Stimulated activated CD4-positive, alpha-beta T cell treated with anti-CD3 and anti-CD28 coated beads, Interleukin-2, amount 100 ng/mL, for 4 hours (primary cell): ENCODE measurements around the gene TGFBR3.

ENCODE experiments used
- DNase-seq: peaks from one replicate; pipeline ENCODE4 v3.0.0-alpha.2; 2020; ENCODE audit warnings: low read depth

Gene TGFBR3

DNA sequence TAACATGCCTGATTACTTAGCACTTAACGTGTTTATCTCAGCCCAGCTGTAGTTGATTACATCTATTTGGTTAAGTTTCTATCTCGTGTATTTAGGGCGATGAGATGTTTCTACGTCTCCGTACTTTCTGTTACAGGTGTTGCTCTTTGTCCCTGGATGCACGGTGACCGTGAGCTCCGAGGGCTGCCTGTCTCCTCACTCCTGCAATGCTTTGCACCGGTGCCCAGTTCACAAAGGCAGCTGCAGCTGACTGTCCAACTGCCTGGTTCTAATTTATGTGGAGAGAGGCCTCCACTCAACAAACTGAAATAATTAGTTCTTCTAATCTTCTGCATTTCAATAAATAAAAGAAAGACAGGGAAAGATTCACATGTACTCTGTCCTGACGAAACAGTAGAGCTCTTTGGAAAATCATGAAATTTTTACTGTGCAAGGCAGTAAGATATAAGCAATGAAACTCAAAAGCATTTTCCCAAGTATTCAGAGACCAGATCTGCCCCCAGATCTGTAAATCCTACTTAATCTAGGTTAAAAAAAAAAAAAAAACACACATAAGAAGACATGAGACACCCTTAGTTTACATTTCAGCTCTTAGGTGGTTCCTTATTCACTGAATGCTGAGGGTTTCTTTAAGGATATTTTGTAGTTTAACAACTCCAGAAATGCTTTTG, 108.2 kb downstream of the TGFBR3 start:
- DNase-seq = no peak

DNA sequence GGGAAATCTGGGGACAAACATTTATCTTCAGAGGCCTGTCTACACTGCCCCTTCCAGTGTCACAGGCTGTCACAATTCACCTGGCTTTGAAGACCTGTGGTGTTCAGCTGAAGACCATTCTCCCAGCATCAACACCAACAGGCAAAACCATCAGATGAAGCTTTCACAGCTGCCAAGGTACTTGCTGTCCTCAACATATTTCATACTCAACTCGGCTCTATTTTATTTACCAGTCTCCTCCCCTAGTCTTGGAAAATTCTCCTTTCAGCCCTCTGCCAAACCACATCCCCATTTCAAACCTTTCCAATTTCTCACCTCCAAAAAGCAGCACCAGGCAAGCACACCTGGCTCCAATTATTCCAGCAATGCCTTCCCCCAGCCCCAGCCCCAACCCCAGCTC, 108.8 kb downstream of the TGFBR3 start:
- no peak for DNase-seq

DNA sequence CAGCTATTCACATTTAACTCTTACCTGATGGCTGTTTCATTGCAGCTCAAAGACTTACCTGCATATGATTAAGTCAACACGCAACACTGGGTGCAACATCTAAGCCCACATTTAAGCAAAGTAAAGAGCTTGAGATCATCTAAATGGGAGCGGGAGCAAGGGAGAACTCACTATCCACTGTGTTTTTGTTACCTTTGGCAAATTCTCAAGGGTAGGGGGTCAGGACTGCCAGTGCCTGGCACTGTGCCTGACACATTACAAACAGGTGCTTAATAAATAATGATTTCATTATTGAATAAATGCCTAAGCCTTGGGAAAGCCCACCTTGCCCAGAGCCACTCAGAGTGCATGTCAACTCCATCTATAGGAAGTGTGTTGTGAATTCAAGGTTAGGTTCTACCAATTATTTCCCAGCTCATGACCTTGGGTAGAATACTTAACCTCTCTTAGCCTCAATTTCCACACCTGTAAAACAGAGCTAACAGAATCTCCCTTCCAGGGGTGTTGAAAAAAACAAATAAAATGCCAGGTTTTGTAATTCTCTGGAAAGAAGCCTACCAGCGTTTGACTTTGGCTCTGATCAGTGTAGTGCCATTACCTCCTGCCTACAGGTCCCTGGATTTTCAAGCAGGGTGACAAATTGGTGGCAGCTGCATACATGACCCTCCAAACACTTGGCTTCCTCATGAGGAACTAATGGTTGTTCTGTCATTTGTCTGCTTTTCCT, 109.7 kb downstream of the TGFBR3 start:
- DNase-seq = no peak

DNA sequence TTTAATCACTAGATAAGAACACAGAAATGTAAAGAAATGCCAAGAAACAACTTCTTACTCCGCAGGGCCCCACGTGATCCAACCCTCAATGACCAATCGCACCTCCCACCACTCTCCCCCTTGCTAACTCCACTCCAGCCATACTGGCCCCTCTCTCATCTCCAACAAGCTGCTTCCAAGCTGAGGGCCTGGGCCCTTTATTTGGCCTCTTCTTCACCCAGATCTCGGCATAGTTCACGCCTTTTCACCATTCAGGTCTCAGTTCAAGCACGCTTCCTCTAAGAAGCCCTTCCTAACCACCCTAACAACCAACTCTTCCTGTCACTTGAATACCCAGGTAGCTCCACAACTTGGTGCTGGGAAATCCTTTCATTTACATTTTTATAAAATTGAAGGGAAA, 110.7 kb downstream of the TGFBR3 start:
- DNase-seq = no peak

DNA sequence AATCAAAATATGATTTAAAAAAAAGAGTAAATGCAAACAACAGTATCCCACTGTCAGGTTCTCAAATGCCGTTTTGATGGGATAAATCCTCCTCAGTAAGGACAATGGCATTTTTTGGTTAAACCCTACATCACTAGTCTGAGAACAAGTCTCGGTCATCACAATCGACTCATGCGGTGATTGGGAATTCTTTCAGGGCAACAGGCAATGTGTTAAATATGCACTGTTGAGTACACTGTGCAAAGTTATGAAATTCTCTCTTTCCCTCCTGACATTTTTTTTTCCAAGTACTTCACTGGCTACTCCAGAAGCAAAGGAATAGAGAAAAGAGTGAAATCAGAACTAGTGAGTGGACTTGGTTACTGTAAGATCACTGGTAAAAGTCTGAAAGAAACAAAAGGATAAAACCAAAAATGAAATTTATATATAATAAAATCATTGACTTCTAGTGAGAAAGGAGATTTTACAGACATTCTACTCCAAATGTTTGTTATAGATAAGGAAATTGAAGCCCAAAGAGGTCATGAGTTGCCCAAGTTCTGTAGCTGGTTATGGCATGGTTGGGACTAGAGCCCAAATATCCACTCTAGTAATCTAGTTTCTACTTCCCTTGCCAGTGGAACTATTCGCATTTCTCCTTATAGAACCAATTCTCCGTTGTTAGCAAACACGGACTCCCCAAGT, 111.3 kb downstream of the TGFBR3 start:
- DNase-seq = no peak

DNA sequence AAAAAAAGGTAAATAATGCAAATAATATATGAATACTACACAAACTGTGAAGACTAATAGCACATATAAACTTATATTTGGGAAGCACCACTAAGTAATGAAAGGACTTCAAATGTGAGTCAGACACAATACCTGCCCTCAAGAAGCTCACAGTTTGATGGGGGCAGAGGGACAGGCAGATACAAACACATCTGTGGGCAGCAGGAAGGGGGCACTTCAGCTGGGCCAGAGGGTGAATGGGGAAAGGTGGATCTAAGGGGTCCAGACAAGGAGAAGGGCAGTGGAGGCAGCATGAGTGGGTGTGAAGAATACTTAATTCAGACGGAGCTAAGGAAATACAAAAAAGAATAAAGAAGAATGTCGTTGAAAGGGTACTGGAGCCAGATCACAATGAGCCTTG, 114.2 kb downstream of the TGFBR3 start:
- no peak for DNase-seq

DNA sequence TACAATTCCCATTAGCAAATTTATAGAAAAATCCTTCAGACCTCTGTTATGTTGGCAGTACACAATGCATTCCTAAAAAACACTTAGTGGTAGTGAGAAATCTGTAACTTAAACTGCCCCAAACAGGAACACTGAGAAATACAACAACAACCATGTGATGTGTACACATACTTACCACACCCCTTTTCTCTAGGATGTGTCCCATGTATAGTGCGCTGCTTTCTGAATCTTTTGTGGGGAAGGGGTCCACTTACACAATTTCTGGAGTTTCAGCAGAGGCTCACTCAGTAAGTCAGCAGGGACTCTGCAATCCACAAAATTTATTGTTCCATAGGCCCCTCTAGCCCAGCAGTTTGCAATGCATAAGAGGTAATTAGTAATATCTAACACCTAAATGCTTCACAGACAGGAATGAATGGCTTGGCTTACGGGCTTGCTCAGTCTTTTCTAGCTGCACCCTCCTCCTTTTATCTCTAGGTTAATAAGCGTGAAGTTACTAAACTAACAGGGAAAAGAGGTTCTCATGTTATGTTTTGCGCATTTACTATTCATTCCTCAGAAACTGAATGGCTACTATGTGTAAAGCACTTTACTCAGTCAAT, 115.2 kb downstream of the TGFBR3 start:
- no peak for DNase-seq

DNA sequence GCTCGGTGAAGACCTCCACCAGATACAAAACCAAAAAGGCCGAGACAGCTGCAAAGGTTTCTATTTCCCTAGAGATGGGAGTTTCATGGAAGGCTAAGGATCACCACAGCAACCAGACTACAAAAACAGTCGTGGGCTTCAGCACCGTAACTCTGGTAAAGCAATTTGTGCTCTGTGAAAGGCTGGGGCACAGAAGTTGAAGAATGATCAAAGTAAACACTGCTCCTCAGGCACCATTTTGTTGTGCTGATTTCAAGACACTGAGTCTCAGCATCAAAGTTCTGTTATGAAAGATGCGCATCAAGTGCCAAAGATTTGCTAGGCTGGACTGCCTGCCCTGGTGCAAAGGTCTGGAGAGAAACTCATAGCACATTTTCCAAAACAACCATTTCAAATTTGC, 116.2 kb downstream of the TGFBR3 start:
- DNase-seq = no peak

DNA sequence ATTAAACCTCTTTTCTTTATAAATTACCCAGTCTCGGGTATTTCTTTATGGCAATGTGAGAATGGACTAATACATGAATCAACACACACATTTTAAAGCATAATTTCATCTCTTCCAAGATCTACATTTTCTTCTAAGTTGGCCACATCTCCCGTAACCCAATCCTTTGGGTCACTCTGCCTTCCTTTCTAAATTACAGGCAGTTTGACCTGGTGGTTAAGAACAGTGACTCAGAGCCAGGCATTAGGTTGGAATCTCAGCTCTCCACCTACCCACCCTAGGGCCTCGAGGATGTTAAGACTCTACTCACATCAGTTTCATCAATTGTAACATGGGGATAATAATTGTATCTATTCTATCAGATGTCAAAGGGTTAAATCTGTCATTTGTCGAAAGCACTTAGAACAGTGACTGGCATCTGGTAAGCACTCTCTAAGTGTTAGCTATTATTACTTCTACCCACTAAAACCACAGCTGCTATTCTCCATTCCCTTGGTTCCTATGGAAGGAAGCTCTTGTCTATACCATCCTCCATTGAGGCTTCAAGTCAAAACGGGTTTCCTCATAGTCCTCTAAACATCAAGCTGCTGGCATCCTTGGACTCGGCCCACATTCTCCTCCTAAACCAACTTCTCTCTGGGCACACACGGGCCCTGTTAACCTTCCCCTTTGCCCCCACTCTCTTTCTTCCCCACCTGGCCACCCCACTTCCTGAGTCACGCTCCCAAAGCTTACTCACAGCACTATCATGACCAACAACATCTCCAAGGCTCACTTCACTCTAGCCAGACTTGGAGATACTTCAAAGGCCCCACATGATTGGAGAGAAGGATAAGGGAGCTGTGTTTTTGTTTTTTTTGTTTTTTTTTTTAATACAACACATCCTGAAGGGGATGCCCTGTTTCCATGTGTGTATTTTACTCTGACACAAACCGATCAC, 116.9 kb downstream of the TGFBR3 start:
- no peak for DNase-seq

DNA sequence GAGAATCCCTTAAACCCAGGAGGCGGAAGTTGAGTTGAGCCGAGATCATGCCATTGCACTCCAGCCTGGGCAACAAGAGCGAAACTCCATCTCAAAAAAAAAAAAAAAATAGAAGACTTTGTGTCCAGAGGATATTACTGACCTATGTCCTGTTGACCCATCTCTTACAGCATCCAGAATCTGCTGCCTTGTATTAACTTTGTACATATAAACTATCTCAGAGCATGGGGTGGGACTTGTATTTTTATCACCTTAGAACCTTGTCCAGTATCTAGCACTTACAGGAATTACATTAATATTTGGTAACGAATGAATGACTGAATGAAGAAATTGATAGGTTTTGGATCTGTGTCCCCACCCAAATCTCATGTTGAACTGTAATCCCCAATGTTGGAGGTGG, 117.8 kb downstream of the TGFBR3 start:
- no peak for DNase-seq

DNA sequence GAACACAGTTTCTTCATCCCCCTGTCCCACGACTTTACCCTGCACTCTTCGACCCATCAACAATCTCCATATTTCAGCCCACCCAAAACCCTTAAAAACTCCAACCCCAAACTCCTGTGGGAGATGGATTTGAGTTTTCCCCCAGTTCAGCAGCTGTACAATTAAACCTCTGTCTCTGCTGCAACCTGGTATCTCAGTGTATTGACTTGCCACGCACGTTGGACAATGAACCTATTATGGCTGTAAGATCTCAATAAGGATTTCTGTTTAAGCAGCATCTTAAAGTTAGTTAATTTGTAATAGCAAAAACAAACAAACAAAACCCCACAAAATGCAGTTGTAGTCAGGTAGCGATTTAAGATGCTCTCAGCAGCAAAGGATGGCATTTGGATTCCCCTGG, 119.1 kb downstream of the TGFBR3 start:
- no peak for DNase-seq

DNA sequence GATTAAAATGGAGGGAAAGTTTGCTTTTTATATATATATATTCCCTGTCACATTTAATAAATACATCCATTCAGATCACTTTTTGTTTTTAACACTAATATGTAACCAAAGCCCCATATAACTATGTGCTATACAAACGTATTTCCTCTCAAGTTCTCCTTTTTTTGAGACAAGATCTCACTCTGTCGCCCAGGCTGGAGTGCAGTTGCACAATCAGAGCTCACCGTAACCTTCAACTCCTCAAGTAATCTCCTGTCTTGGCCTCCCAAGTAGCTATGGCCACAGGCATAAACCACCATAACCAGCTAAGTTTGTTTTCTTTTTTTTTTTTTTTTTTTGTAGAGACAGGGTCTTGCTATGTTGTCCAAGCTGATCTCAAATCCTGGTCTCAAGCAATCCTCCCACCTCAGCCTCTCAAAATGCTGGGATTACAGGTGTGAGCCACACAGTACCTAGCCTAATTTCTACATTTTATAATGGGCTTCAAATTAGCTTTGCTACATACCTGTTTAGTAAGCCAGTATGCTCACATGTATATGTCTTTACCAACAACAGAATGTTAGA, 120.0 kb downstream of the TGFBR3 start:
- DNase-seq = no peak

DNA sequence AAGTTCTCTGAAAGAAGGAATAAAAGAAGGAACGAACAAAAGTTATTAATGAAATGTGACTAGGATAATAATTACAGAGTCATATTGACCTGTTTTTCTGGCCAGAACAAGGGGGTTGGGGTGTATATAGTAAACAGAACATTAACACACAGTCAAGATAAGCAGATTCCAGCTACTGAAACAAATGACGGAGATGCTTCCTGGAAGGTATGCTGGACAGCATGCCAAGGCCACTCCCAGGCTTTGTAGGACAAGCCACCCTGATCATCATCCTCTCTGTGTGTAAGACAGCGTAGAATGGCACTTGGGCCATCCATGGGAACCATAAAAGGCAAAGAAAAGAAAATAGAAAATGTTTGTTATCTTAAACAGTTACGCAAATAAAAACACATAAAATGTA, 120.7 kb downstream of the TGFBR3 start:
- DNase-seq = no peak

DNA sequence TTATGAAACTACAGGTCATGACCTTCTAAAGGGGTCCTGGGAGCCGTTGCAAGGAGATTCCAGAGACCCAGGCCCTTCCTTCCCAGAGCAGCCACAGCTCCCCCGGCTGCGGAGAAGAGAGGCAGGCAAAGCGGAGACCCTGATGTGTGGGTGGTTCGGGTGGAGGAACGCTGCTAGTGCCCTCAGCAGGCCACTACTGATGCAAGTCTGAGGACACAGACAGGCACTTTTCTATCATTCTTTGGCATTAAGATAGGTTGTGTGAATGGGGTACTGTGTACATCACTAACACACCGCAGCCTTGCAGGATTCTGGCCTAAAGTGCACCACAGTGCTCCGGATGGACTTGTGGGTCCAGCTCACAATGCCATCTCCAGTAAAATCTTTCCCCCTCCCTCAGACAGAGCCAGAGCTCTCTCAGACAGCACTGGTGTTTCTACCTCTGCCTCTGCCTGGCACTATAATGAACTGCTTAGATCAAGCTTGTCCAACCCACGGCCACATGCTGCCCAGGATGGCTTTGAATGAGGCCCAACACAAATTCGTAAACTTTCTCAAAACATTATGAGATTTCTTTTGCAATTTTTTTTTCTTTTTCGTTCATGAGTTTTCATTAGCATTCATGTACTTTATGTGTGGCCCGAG, 121.4 kb downstream of the TGFBR3 start:
- no peak for DNase-seq

DNA sequence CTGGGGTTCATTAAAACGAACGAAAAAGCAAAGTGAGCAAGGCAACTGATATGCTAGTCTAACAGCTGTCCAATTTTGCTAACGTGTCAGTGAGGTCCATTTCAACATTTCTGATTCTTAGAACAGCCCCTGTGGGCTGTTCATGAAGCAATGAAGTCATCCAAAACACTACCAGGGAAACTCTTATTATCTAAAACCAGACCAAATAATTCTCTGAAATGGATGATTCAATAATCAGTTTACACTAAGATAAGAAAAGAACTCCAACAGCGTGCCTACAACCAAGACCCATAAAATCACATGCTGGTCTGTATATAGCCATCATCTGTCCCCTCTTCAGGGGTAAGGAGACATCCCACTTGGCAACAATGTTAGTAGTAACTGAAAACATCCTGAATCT, 122.7 kb downstream of the TGFBR3 start:
- DNase-seq = no peak

DNA sequence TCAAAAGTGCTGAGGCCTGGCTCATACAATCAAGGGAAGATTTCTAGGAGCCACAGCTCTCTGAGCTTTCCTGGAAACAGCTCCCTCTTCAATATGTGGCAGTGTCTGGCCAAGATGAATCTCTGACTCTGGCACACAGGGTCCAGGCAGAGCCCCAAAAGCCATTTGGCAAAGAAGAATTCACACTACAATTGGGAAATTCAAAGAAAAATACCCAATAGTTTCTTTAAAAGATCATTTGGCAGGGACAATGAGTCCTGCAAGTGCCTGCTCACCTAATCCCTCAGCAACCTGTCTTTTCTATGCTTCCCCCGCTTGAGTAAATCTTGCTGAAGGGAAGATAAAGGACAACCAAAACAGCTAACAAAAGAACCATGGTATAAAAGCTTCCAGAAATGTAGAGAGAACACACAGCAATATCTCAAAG, 124.6 kb downstream of the TGFBR3 start:
- no peak for DNase-seq

DNA sequence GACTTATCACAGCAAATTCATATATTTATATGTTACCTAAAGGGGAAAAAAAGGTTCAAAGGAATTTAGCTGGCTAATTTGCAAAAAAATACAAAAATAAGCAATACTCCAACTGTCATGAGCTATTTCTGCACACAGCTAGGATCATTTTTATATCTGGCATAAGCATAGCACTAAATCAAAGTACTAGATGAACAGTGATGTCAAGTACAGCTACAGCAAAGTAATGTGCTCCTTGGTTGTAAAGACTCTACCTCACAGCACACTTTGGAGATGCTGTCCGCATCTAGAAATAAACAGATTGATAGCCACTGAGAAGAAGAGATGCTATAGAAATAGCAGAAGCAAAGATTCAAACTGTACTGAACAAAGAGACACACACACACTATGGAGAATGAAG, 125.4 kb downstream of the TGFBR3 start:
- DNase-seq = no peak

DNA sequence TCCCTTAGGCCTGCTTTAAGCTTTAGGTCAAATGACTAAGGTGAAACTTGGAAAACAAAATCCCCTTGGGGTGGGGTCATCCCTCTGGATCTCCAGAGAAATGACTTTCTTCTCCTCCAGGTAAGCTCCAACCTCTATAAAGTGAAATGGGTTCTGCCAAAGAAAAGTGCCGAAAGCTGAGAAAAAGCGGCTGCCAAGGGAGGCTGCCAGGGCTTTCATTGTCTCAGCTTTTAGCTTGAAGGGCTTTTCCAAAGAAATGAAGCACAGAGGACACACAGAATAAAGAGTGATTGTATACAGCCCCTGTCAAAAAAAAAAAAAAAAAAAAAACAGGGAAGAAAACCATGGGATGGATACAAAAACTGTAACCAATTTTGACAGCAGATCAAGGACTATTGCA, 126.9 kb downstream of the TGFBR3 start:
- no peak for DNase-seq

DNA sequence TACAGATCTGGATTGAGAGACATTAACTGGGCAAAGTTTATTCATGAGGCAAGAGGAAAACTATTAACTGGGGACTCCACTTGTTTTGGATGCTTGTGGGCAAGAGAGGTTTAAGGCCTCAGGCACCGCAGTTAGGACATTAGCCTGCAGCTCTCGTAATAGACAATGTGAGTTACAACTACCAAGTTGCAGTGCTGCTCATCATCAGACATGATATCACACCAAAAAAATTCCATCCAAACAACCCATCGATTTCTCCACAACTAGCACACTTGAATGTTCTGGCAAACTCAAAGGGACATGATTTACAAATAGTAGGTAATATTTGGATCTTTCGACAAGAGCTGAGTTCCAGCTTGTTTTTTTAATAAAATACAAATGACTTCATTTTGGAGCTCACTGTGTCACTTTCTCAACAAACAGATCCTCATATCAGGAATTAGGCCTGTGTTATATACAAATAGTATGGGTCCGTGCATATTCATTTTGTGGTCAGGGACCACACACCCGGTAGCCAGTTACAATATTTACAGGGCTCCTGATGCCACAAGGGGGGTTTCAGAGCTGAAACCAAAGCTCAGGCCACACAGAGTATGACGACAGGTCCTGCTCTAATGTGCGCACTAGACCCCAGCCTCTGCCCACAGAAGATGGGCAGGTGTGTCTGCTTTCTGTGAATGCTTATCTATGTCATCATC, 128.0 kb downstream of the TGFBR3 start:
- no peak for DNase-seq

DNA sequence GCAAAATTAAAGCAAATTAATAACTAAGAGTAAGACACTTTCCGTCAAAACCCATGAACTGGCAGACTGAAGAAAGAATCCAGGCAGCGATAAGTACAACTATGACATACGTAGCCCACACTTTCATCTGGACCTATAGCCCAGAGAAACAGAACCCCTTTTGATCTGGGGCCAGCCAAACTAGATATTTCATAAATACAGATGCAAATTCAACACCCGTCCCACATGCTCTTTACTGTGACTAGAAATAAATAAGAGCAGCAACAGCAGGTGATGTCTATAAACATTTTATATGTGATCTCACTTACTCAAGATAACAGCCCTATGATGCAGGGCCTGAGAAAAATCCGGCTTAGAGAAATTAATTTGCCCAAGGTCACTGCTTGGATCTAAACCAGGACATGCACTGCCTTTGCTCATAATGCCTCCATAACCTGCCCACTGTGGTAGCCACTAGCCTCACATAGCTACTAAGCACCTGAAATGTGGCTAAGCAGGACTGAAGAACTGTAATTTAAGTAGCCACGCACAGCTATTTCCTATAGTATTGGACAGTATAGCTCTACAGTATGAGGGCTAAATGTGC, 130.2 kb downstream of the TGFBR3 start:
- DNase-seq = no peak
